Stimulated activated CD8-positive, alpha-beta memory T cell treated with anti-CD3 and anti-CD28 coated beads, Interleukin-7, amount 100 ng/mL, for 48 hours (primary cell): Measurements from ENCODE around the gene DYNLL2.
"Not testable (repeated sequence)": the region's sequence is repeated elsewhere in the genome, so short reads cannot be mapped to it uniquely, and the experiment has no call there.

ENCODE experiments used
- DNase-seq, 2 donors: peaks; one replicate each; pipeline ENCODE4 v3.0.0-alpha.2; 2020; ENCODE audit warnings: low read depth in 1 of 2; ENCODE audit errors: extremely low read depth in 1 of 2

Gene DYNLL2

GRCh38 chr17:58100506-58100905 is 17.3 kb downstream of the DYNLL2 start:
- no peak for DNase-seq

DNA sequence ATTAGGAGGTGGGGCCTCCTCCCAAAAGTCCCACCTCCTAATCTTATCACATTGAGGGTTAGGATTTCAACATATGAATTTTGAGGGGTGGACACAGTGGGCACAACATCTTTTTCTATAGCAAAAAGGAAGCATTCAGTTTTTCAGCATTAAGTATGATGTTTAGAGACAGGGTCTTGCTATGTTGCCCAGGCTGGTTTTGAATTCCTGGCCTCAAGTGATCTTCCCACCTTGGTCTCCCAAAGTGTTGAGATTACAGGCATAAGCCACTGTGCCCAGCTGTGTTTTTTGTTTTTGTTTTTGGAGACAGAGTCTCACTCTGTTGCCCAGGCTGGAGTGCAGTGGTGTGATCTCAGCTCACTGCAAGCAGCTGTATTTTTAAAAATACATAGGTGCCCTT is 18.7 kb downstream of the DYNLL2 start:
- DNase-seq = not testable (repeated sequence)

GRCh38 chr17:58105093-58105492 is 21.9 kb downstream of the DYNLL2 start:
- no peak for DNase-seq

DNA sequence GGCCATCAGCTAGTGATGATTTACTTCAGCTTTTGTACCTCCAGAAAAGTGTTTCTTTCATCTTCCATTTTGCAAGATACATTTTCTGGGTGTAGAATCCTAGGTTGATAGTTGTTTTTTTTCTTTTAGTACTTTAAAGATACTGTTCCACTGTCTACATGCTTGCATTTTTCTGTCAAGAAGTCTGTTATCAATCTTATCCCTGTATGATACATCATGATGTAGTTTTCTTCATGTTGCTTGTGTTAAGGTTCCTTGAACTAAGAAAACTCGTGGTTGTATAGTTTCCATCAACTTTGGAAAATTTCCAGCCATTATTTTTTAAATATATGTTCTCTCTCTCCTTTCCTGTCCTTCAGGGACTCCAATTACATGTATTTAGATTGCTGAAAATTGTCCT is 24.1 kb downstream of the DYNLL2 start:
- no peak for DNase-seq

GRCh38 chr17:58109197-58109596 is 26.0 kb downstream of the DYNLL2 start:
- no peak for DNase-seq

DNA sequence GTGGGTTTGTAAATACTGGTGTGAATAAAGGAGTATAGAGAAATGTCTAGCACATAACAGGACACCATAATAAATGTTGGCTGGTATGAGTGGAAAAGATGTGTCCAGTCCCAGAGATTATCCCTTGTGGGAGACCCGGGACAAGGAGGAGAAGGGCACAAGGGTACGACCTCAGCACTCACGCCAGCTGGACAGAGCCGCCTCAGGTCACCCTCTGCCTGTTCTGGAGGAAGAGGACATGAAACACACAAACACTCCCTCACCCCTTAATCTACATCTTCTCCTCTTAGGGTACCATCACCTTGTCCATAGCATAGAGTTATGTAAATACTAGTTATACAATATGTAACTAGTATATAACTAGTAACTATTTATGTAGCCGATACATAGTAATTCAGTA is 26.8 kb downstream of the DYNLL2 start:
- no peak for DNase-seq

DNA sequence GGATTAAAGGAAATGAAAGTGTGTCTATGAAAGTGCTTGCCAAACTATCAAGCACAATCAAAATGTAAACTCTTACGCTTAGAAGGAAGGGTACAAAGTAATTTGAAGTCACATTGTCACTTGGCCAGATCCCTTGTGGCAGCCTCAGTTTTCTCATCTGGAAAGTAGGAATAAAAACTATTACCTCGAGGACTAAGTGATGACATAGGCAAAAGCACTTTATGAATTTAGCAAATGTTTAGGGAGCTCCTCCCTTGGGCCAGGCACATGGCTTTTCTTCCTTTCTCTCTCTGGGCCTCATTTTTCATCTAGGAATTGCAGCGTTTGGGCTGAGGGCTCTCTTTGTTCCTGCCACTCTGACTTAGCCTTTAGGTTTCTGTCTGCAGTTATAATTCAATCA is 28.5 kb downstream of the DYNLL2 start:
- DNase-seq = no peak

GRCh38 chr17:58112970-58113631 is 29.9 kb downstream of the DYNLL2 start:
- peak; percentile 36 to 53 for DNase-seq

GRCh38 chr17:58113947-58114346 is 30.7 kb downstream of the DYNLL2 start:
- DNase-seq = no peak

DNA sequence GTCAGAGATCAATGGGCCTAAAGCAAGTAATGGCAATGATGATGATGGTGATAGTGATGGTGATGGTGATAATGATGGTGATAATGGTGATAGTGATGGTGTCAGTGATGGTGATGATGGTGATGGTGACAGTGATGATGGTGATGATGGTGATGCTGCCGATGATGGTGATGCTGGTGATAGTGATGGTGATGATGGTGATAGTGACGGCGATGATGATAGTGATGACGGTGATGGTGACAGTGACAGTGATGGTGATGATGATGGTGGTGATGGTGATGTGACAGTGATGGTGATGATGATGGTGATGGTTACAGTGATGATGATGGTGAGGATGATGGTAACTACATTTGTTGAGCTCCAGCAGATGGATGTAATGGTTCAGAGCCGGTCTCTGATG is 34.2 kb downstream of the DYNLL2 start:
- no peak for DNase-seq

DNA sequence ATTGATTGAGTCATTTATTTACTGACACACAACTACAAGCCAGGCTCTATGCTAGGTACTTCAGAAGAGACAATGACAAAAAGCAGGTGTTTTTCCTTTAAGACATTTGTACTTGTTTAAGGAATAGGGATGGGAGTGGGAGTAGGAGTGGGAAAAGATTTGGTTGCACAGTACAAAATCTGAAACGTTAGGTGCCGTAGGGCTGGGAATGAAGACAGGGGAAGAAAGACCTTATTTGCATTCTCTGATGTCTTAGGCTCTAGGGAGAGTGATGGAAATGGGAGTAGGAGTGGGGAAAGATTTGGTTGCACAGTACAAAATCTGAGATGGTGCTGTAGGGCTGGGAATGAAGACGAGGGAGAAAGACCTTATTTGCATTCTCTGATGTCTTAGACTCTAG is 36.3 kb downstream of the DYNLL2 start:
- DNase-seq = no peak

- DNase-seq = no peak
Observed at GRCh38 chr17:58120195-58120822, 37.1 kb downstream of the DYNLL2 start.

DNA sequence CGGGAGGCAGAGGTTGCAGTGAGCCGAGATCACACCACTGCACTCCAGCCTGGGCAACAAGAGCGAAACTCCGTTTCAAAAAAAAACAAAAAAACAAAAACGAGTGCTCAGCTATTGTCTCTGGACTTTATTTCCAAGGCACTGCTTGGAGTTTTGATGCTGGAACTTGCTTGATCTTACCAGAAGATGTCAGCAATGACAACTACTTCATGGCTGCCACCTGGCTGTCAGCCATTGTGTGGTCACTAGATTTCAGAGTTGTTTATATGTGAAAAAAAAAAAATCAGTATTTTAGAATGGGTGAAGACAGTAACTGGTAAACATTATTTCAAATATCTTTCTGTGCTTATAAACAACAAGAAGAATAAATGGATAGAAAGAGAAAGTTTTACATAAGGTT is 38.7 kb downstream of the DYNLL2 start:
- no peak for DNase-seq

DNA sequence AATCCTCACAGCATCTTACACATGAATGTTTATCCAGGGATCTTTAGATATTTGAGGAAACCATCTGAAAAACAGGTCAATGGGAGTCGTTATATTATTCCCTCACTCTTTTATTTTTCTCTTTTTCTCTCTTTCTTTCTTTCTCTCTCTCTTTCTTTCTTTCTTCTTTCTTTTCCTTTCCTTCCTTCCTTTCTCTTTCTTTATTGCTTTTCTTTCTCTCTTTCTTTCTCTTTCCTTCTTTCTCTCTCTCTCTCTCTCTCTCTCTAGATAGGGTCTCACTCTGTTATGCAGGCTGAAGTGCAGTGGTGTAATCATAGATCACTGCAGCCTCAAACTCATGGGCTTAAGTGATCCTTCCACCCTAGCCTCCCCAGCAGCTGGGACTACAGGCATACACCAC is 44.6 kb downstream of the DYNLL2 start:
- DNase-seq = no peak

DNA sequence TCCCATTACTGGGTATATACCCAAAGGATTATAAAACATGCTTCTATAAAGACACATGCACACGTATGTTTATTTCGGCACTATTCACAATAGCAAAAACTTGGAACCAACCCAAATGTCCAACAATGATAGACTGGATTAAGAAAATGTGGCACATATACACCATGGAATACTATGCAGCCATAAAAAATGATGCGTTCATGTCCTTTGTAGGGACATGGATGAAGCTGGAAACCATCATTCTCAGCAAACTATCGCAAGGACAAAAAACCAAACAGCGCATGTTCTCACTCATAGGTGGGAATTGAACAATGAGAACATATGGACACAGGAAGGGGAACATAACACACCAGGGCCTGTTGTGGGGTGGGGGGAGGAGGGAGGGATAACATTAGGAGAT is 49.5 kb downstream of the DYNLL2 start:
- not testable (repeated sequence) for DNase-seq

GRCh38 chr17:58136669-58137279 is 53.6 kb downstream of the DYNLL2 start:
- DNase-seq = no peak

GRCh38 chr17:58141505-58141904 is 58.3 kb downstream of the DYNLL2 start:
- DNase-seq = no peak

DNA sequence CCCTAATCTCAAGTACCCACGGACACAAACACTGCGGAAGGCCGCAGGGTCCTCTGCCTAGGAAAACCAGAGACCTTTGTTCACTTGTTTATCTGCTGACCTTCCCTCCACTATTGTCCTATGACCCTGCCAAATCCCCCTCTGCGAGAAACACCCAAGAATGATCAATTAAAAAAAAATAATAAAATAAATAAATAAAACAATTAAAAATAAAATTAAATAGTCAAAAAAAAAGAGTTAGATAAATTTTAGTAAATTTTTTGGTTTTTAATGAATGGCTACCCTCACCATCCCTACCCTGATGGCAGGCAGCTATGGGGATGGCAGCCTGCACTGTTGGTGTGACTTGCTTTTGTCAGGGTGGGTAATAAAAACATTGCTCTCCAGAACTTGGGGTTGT is 60.1 kb downstream of the DYNLL2 start:
- not testable (repeated sequence) for DNase-seq

DNA sequence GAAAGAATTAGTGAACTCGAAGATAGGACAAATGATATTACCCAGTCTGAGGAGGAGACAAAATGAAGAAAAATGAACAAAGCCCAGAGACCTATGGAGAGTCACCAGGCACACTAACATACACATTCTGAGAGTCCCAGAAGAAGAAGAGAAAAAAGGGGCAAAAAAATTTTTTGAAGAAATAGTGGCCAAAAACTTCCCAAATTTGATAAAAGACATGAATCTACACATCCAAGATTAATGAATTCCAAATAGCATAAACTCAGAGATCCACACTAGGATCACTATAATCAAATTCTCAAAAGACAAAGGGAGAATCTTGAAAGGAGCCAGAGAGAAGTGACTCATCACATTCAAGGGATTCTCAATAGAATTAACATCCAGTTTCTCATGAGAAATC is 61.6 kb downstream of the DYNLL2 start:
- DNase-seq = no peak
